H1 (cell line): ENCODE data around the gene PNMA8B. TPM values are rescaled to one million over a fixed set of nuclear protein-coding genes. Genes with fewer than 3 reads are reported as not detected.

ENCODE experiments used
- CTCF ChIA-PET: fragments of 300-600 bp; sonication (Branson Sonifier 250); formaldehyde crosslinking; loops from one replicate; lab custom pipeline; 2021; ENCODE audit not compliant: partially characterized antibody; lab: Charles Lee
- POLR2A ChIA-PET: fragments of 300-600 bp; sonication (Branson Sonifier 250); formaldehyde crosslinking; loops from one replicate; lab custom pipeline; 2021; ENCODE audit warnings: inconsistent platforms; ENCODE audit not compliant: partially characterized antibody; lab: Charles Lee
- DNase-seq, 2 experiments: peaks; one replicate each; pipeline versions ENCODE4 v3.0.0 to v3.0.0-alpha.2; 2010 to 2022; ENCODE audit warnings: low spot score in 2 of 2, low read depth in 1 of 2, mixed read lengths in 1 of 2
- FAIRE-seq: peaks from 2 replicates; lab custom pipeline; 2011; peaks lifted over from hg19 to GRCh38; lab: Jason Lieb, UNC
- H2AFZ ChIP-seq: 2 replicates; pipeline ENCODE4 v1.8.1; 2012; ENCODE audit warnings: low read length, inconsistent platforms
- H2AK5ac ChIP-seq: 2 replicates; pipeline ENCODE4 v1.6.1; 2013; ENCODE audit warnings: low read depth, low read length
- H2BK120ac ChIP-seq: replicated peaks from 2 replicates; pipeline ENCODE3; 2013; ENCODE audit warnings: low read depth, low read length, inconsistent platforms
- H2BK12ac ChIP-seq: 2 replicates; pipeline ENCODE4 v1.6.1; 2013; ENCODE audit warnings: low read depth, low read length
- H2BK15ac ChIP-seq: 2 replicates; pipeline ENCODE4 v1.6.1; 2013; ENCODE audit warnings: low read length
- H2BK20ac ChIP-seq: 2 replicates; pipeline ENCODE4 v1.6.1; 2013; ENCODE audit warnings: low read length
- H2BK5ac ChIP-seq: 2 replicates; pipeline ENCODE4 v1.6.1; 2013; ENCODE audit warnings: low read depth, low read length
- H3K14ac ChIP-seq: 2 replicates; pipeline ENCODE4 v1.6.1; 2013; ENCODE audit warnings: inconsistent platforms; ENCODE audit not compliant: insufficient read length
- H3K18ac ChIP-seq: 2 replicates; pipeline ENCODE4 v1.6.1; 2013; ENCODE audit warnings: low read length; ENCODE audit errors: extremely low read depth
- H3K23ac ChIP-seq: 2 replicates; pipeline ENCODE4 v1.6.1; 2013; ENCODE audit warnings: inconsistent platforms; ENCODE audit not compliant: insufficient read length
- H3K23me2 ChIP-seq: 2 replicates; pipeline ENCODE4 v1.6.1; 2013; ENCODE audit warnings: low read depth, low read length
- H3K27ac ChIP-seq: 2 replicates; pipeline ENCODE4 v1.6.1; 2011; ENCODE audit warnings: low read depth, low read length, inconsistent platforms
- H3K27me3 ChIP-seq, 4 experiments: replicated peaks in 1 of 4; 1 replicate in 1 of 4; 2 replicates in 3 of 4; pipeline versions ENCODE4 v1.6.1 to v1.8.1; 2011 to 2013; ENCODE audit warnings: low read length in 3 of 4, mild to moderate bottlenecking in 3 of 4, inconsistent platforms in 2 of 4, mixed read lengths in 2 of 4, moderate library complexity in 1 of 4; ENCODE audit not compliant: control insufficient read depth in 3 of 4, insufficient read depth in 3 of 4; ENCODE audit errors: extremely low read depth in 1 of 4
- H3K36me3 ChIP-seq, 4 experiments: 2 replicates each; pipeline versions ENCODE4 v1.6.1 to v1.8.1; 2011 to 2013; ENCODE audit warnings: mild to moderate bottlenecking in 4 of 4, low read length in 3 of 4, moderate library complexity in 2 of 4, control low read depth in 1 of 4, inconsistent platforms in 1 of 4; ENCODE audit not compliant: insufficient read depth in 4 of 4, control insufficient read depth in 2 of 4
- H3K4ac ChIP-seq: replicated peaks from 2 replicates; pipeline ENCODE3; 2013; ENCODE audit warnings: low read length, low read depth, mixed read lengths, inconsistent platforms; ENCODE audit not compliant: insufficient read length
- H3K4me1 ChIP-seq, 4 experiments: replicated peaks in 1 of 4; 1 replicate in 1 of 4; 2 replicates in 3 of 4; pipeline versions ENCODE4 v1.6.1 to v1.8.1; 2011 to 2013; ENCODE audit warnings: low read length in 3 of 4, inconsistent platforms in 2 of 4, mixed read lengths in 1 of 4; ENCODE audit not compliant: insufficient read depth in 4 of 4, control insufficient read depth in 3 of 4
- H3K4me2 ChIP-seq, 2 experiments: 2 replicates each; pipeline versions ENCODE4 v1.6.1 to v1.8.1; 2011 to 2013; ENCODE audit warnings: low read depth in 2 of 2, low read length in 2 of 2, control low read depth in 1 of 2, inconsistent platforms in 1 of 2, mild to moderate bottlenecking in 1 of 2; ENCODE audit not compliant: insufficient read depth in 1 of 2
- H3K4me3 ChIP-seq, 4 experiments: fragments of 200-600, 300-600 bp in 1 of 4; sonication (generic), shearing (Covaris generic), sonication (Bioruptor Twin) in 1 of 4; 2 replicates each; pipeline versions ENCODE4 v1.5.1 to v1.8.1; 2011 to 2016; ENCODE audit warnings: low read length in 4 of 4, low read depth in 3 of 4, control low read depth in 2 of 4, inconsistent platforms in 2 of 4, mild to moderate bottlenecking in 2 of 4, mixed read lengths in 1 of 4, moderate library complexity in 1 of 4; ENCODE audit not compliant: insufficient read depth in 2 of 4; ENCODE audit errors: extremely low read depth in 1 of 4
- H3K56ac ChIP-seq: replicated peaks from 2 replicates; pipeline ENCODE3; 2013; ENCODE audit warnings: low read depth, mild to moderate bottlenecking, mixed read lengths, low read length, inconsistent platforms; ENCODE audit not compliant: insufficient read length
- H3K79me1 ChIP-seq: 2 replicates; pipeline ENCODE4 v1.6.1; 2013; ENCODE audit warnings: low read depth, low read length, control low read depth
- H3K79me2 ChIP-seq, 2 experiments: 2 replicates each; pipeline versions ENCODE4 v1.6.1 to v1.8.1; 2012 to 2013; ENCODE audit warnings: low read length in 2 of 2, mild to moderate bottlenecking in 2 of 2, inconsistent platforms in 1 of 2; ENCODE audit not compliant: insufficient read depth in 2 of 2, control insufficient read depth in 1 of 2
- H3K9ac ChIP-seq, 4 experiments: replicated peaks in 1 of 4; 1 replicate in 1 of 4; 2 replicates in 3 of 4; pipeline versions ENCODE4 v1.6.1 to v1.8.1; 2011 to 2013; ENCODE audit warnings: low read depth in 3 of 4, low read length in 3 of 4, control low read depth in 2 of 4, mild to moderate bottlenecking in 2 of 4, moderate library complexity in 2 of 4, inconsistent platforms in 1 of 4; ENCODE audit errors: extremely low read depth in 1 of 4
- H3K9me3 ChIP-seq, 2 experiments: 2 replicates each; pipeline versions ENCODE4 v1.6.1 to v1.8.1; 2012 to 2013; ENCODE audit warnings: mild to moderate bottlenecking in 2 of 2, moderate library complexity in 2 of 2, control low read depth in 1 of 2, inconsistent platforms in 1 of 2, low read depth in 1 of 2, low read length in 1 of 2, mixed read lengths in 1 of 2; ENCODE audit not compliant: insufficient read depth in 2 of 2
- H4K20me1 ChIP-seq, 2 experiments: replicated peaks in 1 of 2; 2 replicates each; pipeline versions ENCODE3 to v1.8.1; 2011 to 2013; ENCODE audit warnings: inconsistent platforms in 2 of 2, low read length in 2 of 2, mild to moderate bottlenecking in 1 of 2; ENCODE audit not compliant: insufficient read depth in 2 of 2, control insufficient read depth in 1 of 2
- H4K5ac ChIP-seq: 2 replicates; pipeline ENCODE4 v1.6.1; 2013; ENCODE audit warnings: low read length, low read depth, mixed read lengths, inconsistent platforms; ENCODE audit not compliant: insufficient read length
- H4K8ac ChIP-seq: 2 replicates; pipeline ENCODE4 v1.8.0; 2013; ENCODE audit warnings: mild to moderate bottlenecking, moderate library complexity, low read length, inconsistent platforms; ENCODE audit not compliant: insufficient read depth; ENCODE audit errors: extremely low read depth
- H4K91ac ChIP-seq: replicated peaks from 2 replicates; pipeline ENCODE3; 2013; ENCODE audit warnings: low read length, mixed read lengths, inconsistent platforms; ENCODE audit not compliant: insufficient read length
- NRF1 ChIP-seq: IDR thresholded peaks from 2 replicates; pipeline ENCODE4 v1.6.1; 2011; ENCODE audit warnings: mild to moderate bottlenecking, low read depth, low read length, improper control_type of control experiment
- POLR2A ChIP-seq, 2 experiments: IDR thresholded peaks; 1 replicate in 1 of 2; 2 replicates in 1 of 2; pipeline ENCODE4 v1.6.1; 2011; ENCODE audit warnings: low read depth in 2 of 2, low read length in 2 of 2, mild to moderate bottlenecking in 2 of 2; ENCODE audit errors: control extremely low read depth in 1 of 2
- RXRA ChIP-seq: IDR thresholded peaks from 2 replicates; pipeline ENCODE4 v1.6.1; 2011; ENCODE audit warnings: low read depth, mild to moderate bottlenecking, low read length, moderate library complexity; ENCODE audit not compliant: insufficient read depth
- SIX5 ChIP-seq: IDR thresholded peaks from 2 replicates; pipeline ENCODE4 v1.6.1; 2011; ENCODE audit warnings: mild to moderate bottlenecking, low read depth, low read length
- SP1 ChIP-seq: IDR thresholded peaks from 2 replicates; pipeline ENCODE4 v1.6.1; 2011; ENCODE audit warnings: low read depth, low read length
- SP2 ChIP-seq: IDR thresholded peaks from 2 replicates; pipeline ENCODE4 v1.6.1; 2012; ENCODE audit warnings: mild to moderate bottlenecking, low read length, inconsistent platforms
- TAF1 ChIP-seq: IDR thresholded peaks from 2 replicates; pipeline ENCODE4 v1.6.1; 2011; ENCODE audit warnings: mild to moderate bottlenecking, low read depth, low read length
- WGBS, 2 experiments: shearing (Covaris generic) in 1 of 2; methylation state at CpG; one replicate each; pipeline versions ENCODE4 v1.1.6 to v1.1.7; 2013 to 2015; ENCODE audit warnings: low lambda C conversion rate in 2 of 2, mixed read lengths in 2 of 2, inconsistent platforms in 1 of 2, low coverage in 1 of 2, missing lambda C conversion rate in 1 of 2; ENCODE audit not compliant: insufficient replicate concordance in 2 of 2, insufficient coverage in 1 of 2, insufficient read length in 1 of 2; ENCODE audit errors: extremely low coverage in 1 of 2, missing lambda C conversion rate in 1 of 2; 5-methylcytosine and 5-hydroxymethylcytosine counted together
- polyA plus RNA-seq, 7 experiments: library from polyadenylated mRNA; depleted of rRNA in 3 of 7; stranded (reverse) in 5 of 7; unstranded in 2 of 7; fragments of >200 nt in 5 of 7; fragments of 200-250 nt in 2 of 7; gene quantifications; 1 replicate in 5 of 7; 2 replicates in 1 of 7; 4 replicates in 1 of 7; pipeline versions ENCODE4 v1.2.1 to v1.2.3, GENCODE V29; 2011 to 2013; ENCODE audit warnings: missing spikeins in 2 of 7, mixed read lengths in 2 of 7
- total RNA-seq: library from RNA; stranded (reverse); fragmentation: NEBNext Ultra II Directional; extraction: Animal tissue kit (Norgen Biotek cat#: 25700); gene quantifications from 2 replicates; pipeline ENCODE4 v1.2.1, GENCODE V29; 2021

The PNMA8B gene
- total and polyA plus RNA-seq, 2 of the 8 experiments (the other 6 are each of a cell fraction or from before 2014, with no cell fraction given) = 0.48 to 1.4 TPM

GRCh38 chr19:46486358-46486757, 9.3 kb downstream of the PNMA8B start:
- Histone ChIP-seq H3K27me3 (peaks cover 21 to 49% (median 38%) of the 10 kb centered on the region in 4 experiments), H4K5ac (no peak overlapping the region), H4K20me1 (peaks cover 3 to 6% of the 10 kb centered on the region in 2 experiments), H3K79me1 (no peaks in the 10 kb centered on the region), H2BK5ac (no peak overlapping the region), H3K4me3 (no peak overlapping the region), H3K23ac (no peak overlapping the region), H3K56ac (no peak overlapping the region), H3K14ac (no peak overlapping the region), H3K4me1 (peaks cover 0 to 16% (median 7%) of the 10 kb centered on the region in 4 experiments; a peak in 5 of 7 replicates), H3K4me2 (no peak overlapping the region), H3K9ac (no peak overlapping the region), H3K36me3 (no peaks in the 10 kb centered on the region), H2BK120ac (no peak overlapping the region), H4K8ac (no peak overlapping the region)
- no peak for DNase-seq
- POLR2A ChIA-PET = interaction anchor here (0.6 kb wide), 1 partner anchor 1709 kb away, joined by 3 read pairs; the partner anchor contains the start of gene CBLC
- CTCF ChIA-PET = interaction anchor here (0.6 to 4.2 kb wide), 7 partner anchors 13 to 115 kb away, joined by 3 to 75 read pairs (median 3); no protein-coding TSS in a partner anchor
- TF ChIP-seq RXRA = no peak
- TF ChIP-seq SP1 = no peak
- no peak for TF ChIP-seq SP2
- no peak for TF ChIP-seq POLR2A (IDR thresholded peaks at IDR 0.05; ENCODE audit: control extremely low read depth in 1 of 2, low read depth in 2 of 2, low read length in 2 of 2)
- no peak for TF ChIP-seq TAF1
- no peak for TF ChIP-seq SIX5
- TF ChIP-seq NRF1 = no peak
- TF ChIP-seq, all 59 proteins: peak for 0
- H2BK12ac ChIP-seq = no peak overlapping the region
- H3K18ac ChIP-seq = no peak overlapping the region
- H3K23me2 ChIP-seq = peaks cover 4% of the 10 kb centered on the region; the same call in 1 of the 2 replicates
- H3K27ac ChIP-seq = no peak overlapping the region
- no peak overlapping the region for H3K4ac ChIP-seq
- no peak overlapping the region for H2BK20ac ChIP-seq
- H2AK5ac ChIP-seq = no peak overlapping the region
- no peak for FAIRE-seq
- H2BK15ac ChIP-seq = peak overlapping the region; percentile 82
- no peak overlapping the region for H2AFZ ChIP-seq
- 79% methylated on average over 3 of the region's 3 CpGs; no CpG with 5 or more reads in 1 of the 2 experiments for WGBS, 2 experiments
- no peaks in the 10 kb centered on the region for H3K9me3 ChIP-seq
- H3K79me2 ChIP-seq = no peaks in the 10 kb centered on the region
- H4K91ac ChIP-seq = no peak overlapping the region
